HCT116 (cell line): ENCODE data around the gene RBPMS2.
"Not testable (repeated sequence)": the region's sequence is repeated elsewhere in the genome, so short reads cannot be mapped to it uniquely, and the experiment has no call there.

Experiments
- CTCF ChIP-seq, 3 experiments: fragments of 200-600 bp in 1 of 3; sonication (generic) in 1 of 3; IDR thresholded peaks in 2 of 3; conservative IDR thresholded peaks in 1 of 3; 2 replicates each; pipeline ENCODE4 v1.5.1; 2012 to 2017; ENCODE audit warnings: low read depth in 2 of 3, low read length in 2 of 3, antibody characterized with exemption in 1 of 3, borderline replicate concordance in 1 of 3, control low read depth in 1 of 3, mild to moderate bottlenecking in 1 of 3, mixed read lengths in 1 of 3, mixed run types in 1 of 3, moderate library complexity in 1 of 3; ENCODE audit not compliant: insufficient read depth in 1 of 3
- EZH2 ChIP-seq: fragments of 200-600 bp; sonication (generic); IDR thresholded peaks from 2 replicates; pipeline ENCODE4 v1.6.1; 2017; ENCODE audit warnings: antibody characterized with exemption, mixed run types
- EZH2phosphoT487 ChIP-seq: fragments of 200-600 bp; IDR thresholded peaks from 2 replicates; pipeline ENCODE4 v1.6.1; 2018; ENCODE audit warnings: antibody characterized with exemption, borderline replicate concordance

- TF ChIP-seq EZH2phosphoT487; EZH2; CTCF (IDR thresholded peaks at IDR 0.05 in 2 of 3, conservative IDR thresholded peaks at IDR 0.05 in 1 of 3; ENCODE audit: borderline replicate concordance in 1 of 3, insufficient read depth in 1 of 3, low read depth in 2 of 3, low read length in 2 of 3): not testable (repeated sequence)
Measured at GRCh38 chr15:64741708-64742107, 33.7 kb downstream of the RBPMS2 start.
